Measurements from ENCODE around the gene SSR1.

Gene SSR1

DNA sequence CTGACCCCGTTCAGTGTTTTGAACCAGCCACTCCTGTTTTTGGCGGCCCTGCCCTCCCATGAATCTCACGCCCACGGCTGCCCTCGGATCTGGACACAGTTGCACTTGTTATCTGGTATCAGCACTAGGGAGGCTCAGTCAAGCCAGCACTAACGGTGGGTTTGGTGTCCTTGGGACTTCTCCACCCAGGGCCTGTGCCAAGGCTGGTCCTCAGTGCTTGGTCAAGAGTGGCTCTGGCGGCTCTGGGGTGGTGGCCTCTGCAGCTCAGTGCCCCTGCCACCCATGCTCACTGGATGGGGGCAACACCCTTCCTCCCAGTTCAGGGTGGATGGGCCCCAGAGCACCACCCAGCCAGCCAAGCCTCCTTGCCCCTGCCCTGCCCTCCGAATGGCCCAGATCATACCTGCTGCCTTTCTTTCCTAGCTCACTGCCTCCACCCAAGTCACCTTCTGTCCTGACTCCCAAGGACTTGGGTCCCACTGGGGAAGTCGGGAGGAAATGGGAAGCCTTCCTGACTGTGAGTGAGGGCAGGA lies 54.7 kb downstream of the SSR1 start:
- DNase-seq (ENCODE audit: low read depth, low spot score), result no peak

DNA sequence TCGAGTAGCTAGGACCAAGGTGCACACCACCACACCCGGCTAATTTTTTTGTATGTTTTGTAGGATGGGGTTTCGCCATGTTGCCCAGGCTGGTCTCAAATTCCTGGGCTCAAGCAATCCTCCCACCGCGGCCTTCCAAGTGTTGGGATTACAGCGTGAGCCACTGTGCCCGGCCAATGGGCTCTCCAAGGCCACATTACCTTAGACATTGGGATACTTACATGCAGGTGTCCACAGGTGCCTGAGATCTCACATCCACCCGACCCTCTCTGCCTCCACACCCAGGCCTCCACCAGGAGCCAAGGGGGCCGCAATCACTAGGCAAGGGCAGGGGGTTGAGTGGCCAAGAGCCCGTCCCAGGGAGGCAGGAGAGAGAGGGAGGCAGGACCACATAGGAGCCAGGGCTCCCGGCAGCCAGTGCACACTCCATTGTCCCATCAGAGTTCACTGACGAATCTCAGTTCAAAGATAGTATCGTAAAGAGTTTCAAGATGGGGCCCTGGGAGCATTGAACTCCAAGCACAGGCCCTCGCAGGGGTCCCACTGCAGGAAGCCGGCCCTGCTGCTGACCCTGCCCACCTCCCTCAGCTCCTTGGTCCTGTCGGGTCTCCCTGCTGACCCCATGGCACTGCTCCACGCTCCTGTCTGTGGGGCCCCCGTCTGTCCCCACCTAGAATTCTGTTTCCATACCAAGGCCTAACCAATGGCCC lies 55.3 kb downstream of the SSR1 start:
- DNase-seq (ENCODE audit: low read depth, low spot score), result no peak

DNA sequence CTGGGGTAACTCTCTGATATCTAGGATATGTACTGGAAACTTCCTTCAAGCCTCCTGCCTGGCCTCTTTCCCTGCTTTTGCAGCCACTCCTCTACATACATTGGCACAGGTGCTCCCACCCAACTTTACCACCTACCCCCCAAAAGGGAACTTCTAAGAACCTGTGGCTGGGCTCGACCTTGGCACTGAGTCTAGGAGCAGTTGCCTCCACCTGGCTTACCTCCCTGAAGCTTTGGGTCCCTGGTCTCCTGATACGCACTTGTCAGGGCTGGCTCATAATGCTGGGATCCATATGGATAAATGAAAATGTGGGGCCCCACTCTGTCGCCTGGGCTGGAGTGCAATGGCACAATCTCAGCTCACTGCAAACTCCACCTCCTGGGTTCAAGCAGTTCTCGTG lies 56.2 kb downstream of the SSR1 start:
- no peak for DNase-seq (ENCODE audit: low read depth, low spot score)

DNA sequence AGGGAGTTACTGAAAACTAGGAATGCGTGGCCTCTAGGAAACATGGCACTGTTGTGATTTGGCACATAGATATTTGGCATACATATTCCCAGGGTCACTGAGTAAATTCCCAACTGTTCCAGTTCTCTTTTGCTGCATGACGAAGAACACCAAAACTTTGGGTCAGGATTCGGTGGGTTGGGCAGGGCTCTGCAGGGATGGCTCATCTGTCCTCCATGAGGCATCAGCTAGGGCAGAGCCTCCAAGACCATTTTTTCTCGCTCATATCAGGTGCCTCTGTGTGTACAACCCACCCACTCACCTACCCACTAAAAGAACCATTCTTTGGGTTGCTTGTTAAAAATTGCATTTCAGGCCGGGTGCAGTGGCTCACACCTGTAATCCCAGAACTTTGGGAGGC lies 57.1 kb downstream of the SSR1 start:
- no peak for DNase-seq (ENCODE audit: low read depth, low spot score)

DNA sequence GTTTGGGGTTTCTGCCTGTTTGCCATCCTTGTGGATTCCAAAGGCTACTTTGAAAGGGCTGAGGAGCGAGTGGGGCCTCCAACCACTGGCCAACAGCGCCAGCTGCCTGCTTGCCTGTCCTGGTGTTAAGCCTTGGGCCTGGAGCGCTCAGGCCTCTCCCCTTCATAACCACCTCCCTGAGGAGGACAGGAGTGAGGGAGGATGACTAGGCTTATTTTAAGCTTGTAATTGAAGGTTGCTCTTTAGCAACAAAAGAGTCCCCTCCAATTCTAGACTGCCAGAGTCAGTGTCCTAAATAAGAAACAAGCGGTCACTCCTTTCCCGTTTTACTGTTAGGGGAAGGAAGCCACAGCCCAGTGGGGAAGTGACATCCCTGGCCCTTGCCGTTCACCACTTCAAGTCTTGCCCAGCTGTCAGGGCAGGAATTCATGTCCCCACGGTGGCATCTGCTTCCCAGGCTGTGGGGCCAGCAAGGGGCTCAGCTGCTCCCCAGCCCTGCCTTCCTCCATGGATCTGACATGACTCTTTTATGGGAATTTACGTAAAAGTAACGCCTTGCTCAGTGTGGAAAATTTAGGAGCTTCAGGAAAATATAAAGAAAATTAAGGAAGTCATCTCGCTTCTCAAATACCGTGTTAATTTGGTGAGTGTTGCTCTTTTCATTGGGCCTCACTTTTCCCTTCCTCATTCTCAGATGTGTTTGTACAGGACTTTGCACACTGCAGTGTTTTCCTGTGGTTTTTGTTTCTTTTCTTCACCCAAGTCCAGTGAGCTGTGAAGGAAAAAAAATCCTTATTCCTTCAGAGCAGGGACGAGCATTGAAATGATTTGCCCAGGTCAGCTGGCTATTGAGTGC lies 57.8 kb downstream of the SSR1 start:
- no peak for DNase-seq (ENCODE audit: low read depth, low spot score)

DNA sequence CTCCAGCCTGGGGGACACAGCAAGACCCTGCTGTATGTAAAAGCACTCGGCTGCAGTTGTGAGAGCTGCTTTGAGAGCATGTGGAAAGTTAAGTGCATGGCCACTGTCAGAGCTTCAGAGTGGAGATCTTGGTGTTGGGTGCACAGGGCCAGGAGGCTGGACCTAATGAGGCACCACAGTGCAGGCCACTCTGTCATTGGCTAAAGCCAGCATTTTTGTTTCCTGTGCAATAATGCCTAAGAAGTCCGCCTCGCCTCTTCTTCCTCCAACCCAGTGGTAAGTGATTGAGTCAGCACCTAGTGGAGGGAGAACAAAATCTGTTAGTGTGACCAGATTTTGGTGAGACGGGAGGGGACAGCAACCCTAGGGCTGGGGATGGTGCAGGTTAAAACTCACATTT lies 60.6 kb downstream of the SSR1 start:
- DNase-seq (ENCODE audit: low read depth, low spot score), result no peak

DNA sequence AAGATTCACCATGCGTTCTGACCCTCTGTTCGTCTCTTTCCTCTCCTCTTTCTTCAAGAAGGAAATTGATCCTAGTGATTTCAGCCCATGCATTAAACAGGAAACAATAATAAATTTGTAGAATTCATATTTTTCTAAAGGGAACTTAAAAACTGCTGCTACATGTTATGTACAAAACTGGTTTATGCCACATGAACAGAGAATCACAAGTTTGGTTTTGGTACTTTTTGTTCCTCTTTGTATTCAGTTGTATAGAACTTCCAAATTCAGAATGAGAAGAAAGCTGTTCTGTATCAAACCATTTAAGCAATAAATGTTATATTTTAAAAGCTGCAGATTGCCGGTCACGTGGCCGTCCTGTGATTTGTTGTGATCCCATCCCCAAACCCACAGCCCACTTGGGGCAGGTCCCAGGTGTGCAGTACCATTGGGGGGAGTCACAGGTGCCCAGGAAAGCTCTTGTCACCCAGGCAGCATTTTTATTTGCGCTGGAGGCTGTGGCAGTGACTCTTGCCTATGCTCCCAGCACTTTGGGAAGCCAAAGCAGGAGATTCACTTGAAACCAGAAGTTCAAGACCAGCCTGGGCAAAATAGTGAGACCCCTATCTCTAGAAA lies 61.2 kb downstream of the SSR1 start:
- no peak for DNase-seq (ENCODE audit: low read depth, low spot score)

DNA sequence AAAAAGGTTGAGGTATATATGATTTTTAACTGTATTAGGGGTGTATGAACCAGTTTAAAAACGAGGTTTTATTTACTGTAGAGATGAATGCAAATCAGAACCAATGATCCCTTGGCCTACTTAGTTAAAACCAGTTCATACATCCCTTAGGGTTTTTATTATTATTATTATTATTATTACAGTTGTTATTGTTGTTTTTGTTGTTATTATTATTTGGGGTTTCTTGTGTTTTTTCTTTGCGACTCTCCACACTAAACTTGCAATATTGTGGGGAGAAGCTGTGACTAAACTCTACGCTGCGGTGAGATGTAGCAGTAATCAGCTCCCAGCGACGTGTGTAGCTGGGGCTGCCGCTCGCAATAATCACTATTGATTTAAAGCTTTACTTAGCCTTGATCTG lies 62.2 kb downstream of the SSR1 start:
- no peak for DNase-seq (ENCODE audit: low read depth, low spot score)

DNA sequence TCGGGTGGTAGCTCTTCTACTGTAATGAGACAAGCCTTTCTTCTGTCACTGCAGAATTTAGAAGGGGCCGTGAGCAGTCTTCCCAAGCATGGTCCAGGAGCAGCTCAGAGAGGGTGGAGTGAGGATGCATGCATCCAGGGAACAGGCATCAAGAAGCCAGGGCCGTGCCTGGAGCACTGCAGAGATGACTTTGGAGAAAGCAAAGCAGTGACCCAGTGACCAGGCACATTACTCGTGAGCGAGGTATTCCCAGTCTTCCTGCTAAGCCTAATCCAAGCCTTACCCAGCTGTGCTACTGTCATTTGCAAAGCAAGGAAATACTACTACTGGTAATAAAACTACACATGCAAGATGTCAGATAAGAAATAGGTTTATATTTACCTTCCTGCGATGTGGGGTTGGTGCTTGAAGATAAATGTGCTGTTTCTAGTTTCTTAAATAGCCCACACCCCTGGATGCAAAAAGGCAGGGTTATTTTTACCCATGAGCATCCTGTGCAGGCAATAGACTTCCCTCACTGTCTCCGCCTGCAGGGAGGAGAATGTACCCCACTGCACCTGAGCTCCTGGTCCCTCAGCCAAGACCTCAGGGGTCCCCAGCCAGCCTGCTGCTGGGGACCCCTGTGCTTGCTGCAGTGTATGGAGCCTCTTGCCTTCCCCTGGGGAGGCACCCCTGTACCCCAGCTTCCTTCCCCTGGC lies 62.9 kb downstream of the SSR1 start:
- no peak for DNase-seq (ENCODE audit: low read depth, low spot score)

DNA sequence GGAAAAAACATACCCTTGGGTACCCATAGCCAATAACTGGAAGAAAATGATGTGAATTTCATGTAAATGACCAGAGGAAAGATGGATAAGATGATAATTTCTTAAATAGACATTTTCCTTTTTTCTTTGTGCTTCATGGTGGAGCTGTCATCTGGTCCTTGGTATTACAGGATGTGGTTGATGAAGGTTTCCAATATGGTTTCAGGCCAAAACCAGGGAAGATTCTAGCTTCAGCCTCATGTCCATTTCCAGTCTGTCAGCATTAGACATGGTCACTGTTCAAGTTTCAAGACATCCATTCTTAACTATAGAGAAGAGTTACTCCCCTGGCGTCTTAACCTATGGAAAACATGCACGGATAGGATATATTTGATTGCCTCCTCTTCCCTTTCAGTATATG lies 63.6 kb downstream of the SSR1 start:
- no peak for DNase-seq (ENCODE audit: low read depth, low spot score)

DNA sequence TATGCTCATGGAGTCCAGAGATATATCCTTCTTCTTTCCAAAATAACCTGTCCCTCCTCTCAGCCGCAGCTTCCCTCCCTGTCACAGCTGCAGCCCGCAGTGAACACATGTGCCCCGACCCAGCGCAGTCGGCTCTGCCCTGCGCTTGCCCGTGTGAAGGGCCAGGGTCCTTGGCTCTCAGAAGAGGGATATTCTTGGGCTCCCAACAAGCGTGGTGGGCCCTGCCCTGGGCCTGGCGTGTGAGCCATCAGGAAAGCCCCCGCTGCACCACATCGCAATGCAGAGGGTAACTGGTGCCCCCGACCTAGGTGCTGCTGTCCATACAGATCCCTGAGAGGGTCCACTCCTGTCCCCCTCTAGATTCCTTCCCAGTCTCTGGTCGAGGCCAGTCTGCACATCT lies 65.2 kb downstream of the SSR1 start:
- no peak for DNase-seq (ENCODE audit: low read depth, low spot score)

DNA sequence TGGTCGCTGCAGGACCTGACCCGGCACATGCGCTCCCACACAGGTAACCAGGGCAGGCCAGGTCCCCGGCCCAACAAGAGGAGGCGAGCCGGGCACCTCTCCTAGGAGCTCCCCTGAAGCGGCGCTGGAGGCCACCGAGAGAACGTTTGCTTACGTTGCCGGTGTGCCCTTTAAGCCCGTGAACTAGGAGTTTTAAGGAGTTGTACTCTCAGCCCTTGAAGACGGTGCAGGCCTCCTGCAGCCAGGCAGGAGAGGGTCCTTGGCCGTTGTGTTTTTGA lies 65.9 kb downstream of the SSR1 start:
- DNase-seq (ENCODE audit: low read depth, low spot score), result no peak

DNA sequence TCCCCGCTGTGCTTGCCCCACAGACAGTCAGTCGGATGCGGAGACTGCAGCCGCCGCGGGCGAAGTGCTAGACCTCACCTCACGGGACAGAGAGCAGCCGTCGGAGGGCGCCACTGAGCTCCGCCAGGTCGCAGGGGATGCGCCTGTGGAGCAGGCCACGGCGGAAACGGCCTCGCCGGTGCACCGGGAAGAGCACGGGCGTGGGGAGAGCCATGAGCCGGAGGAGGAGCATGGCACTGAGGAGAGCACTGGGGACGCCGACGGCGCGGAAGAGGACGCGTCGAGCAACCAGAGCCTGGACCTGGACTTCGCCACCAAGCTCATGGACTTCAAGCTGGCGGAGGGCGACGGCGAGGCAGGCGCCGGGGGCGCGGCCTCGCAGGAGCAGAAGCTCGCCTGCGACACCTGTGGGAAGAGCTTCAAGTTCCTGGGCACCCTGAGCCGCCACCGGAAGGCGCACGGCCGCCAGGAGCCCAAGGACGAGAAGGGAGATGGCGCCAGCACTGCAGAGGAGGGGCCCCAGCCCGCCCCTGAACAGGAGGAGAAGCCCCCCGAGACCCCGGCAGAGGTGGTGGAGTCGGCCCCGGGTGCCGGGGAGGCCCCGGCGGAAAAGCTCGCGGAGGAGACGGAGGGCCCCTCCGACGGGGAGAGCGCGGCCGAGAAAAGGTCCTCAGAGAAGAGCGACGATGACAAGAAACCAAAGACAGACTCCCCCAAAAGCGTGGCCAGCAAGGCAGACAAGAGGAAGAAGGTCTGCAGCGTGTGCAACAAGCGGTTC lies 66.4 kb downstream of the SSR1 start:
- no peak for DNase-seq (ENCODE audit: low read depth, low spot score)

DNA sequence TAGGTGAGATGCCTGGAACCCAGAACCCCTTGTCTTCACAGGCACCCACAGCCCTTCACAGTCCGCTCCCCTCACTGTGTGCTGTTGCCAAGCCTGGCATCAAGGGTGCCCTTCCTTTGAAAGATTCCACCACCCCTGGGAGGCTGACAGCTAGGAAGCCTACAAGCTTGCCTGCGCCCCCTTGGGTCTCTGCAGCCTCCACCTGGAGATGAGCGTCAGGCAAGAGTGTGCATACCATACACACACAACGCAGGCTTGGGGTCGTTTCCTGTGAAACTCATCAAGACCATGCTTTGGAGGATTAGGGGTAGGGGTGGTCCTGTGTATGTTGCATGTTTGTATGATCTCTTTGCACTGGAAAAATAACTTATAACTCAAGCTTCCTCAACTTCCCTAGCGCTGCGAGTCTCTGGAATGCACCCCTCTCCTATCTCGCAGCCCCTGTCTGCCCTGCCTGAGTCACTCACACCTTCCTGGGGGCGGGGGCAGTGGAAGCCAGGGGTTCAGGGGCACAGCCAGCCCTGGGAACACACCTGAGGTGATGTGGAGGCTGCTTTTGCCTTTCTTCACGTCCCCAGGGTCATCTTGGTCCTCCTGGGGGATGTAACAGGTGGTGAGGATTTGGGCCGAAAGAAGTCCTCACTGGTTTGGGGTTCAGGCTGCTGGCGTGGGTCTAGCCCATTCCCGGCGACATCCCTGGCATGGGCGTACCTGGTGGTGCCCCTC lies 67.2 kb downstream of the SSR1 start:
- no peak for DNase-seq (ENCODE audit: low read depth, low spot score)

DNA sequence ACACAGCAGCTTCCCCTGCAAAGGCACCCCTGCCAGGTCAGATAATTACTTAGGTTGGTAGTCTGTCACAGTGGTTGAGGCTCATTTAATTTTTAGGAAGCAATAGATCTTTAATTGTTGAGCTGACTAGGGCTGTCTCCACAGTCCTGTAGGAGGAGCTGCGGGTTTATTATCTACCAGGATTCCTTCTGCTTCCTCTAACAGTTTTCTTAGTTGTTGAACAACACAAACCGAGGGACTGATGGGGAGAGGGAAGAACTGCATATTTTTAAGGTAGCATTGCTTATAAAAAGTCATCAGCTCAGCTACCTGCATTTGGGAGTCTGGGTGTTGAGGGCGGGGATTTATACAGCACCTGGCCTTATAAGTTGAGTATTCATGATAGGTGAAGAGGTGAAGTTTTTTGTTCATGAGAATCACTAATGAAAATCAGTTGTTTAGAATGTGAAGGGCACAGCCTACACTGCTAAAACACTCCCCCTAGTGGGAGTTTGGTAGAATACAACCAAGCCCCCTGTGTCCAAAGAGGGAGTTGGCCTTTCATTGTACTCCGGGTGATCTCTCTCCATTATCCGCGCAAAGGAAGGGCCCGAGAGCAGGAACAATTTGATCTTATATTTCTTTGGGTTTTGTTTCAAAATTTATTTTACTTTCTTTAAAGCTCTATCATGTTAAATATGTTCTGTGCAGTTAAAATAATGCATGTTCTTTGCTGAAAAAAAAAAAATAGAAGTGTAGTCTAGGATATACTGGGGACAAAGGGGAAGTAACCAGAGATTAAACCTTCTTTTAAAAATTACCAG lies 69.6 kb downstream of the SSR1 start:
- no peak for DNase-seq (ENCODE audit: low read depth, low spot score)

DNA sequence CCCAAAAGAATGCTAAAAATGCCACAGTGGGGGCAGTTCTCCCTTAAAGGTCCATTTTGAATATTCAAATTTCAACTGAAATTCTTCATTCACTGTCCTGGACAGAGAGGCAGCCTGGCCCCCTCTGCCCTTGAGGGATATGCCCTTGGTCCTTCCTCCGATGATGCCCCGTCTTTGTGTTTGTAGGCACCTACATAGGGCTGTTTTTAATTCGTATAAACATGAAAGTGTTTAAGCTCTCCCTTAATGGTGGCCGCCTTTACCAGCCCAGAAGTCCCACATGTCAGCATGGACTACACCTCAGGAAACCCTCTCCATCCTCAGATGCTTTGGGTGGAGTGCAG lies 70.2 kb downstream of the SSR1 start:
- DNase-seq (ENCODE audit: low read depth, low spot score), result no peak

DNA sequence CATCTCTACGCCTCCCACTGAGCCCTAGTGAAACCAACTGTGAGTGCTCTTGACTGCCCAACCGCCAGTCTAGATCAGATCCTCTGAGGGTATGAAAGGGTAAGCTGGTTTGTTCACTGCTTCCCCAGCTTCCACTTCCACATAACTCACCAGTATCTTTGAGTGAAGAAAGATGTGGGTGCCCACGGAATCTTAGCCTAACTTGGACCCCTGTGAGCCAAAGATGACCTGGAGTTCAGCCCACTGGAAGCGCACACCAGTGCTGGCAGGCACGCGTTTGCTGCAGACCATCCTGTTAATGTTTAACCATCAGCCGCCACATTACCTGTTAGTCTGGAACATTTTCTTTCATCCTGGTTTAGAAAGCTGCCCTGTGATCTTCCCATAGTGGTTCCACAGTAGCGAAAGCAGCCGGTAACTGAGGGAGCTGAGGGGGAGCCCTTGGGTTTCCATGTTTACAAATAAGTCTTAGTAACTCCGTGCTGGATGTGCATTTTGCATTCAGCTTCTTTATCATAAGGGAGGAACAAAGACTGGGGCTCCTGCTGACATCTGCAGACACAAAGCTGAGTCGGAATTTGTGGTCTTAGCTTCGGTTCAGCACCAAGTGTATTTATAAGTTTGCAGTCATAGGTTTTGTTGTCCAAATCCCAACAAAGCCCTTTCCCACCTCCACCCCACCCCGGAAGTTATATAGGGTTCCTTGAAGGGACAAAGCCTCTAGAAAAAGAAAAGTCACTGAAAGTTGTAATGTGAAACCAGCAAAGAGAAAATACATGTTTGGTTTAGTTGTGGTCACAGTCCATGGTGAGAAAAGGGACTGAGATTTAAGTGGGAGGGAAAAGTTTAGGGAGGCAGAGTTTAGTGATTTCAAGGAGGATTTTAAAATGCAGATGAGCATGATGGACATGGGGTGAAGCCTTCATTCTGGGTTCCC lies 71.0 kb downstream of the SSR1 start:
- no peak for DNase-seq (ENCODE audit: low read depth, low spot score)

DNA sequence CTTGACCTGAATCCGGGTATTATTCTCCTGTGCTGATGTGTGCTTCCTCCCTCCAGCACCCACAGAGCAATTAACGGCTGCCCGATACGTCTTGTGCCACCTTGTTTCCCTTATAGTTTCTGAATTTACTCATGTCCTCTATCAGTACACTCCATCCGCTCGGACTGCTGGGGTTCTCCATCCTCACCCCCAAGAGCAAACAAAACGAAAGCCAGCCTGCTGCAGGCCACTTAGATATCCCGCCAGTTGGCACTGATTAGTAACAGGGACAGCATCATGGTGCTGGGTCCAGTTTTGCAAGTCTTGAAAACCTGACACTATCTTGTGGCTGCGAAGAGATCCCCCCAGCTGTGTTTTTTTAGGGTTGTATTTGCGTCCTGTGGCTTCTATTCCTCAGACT lies 71.8 kb downstream of the SSR1 start:
- DNase-seq (ENCODE audit: low read depth, low spot score), result no peak

DNA sequence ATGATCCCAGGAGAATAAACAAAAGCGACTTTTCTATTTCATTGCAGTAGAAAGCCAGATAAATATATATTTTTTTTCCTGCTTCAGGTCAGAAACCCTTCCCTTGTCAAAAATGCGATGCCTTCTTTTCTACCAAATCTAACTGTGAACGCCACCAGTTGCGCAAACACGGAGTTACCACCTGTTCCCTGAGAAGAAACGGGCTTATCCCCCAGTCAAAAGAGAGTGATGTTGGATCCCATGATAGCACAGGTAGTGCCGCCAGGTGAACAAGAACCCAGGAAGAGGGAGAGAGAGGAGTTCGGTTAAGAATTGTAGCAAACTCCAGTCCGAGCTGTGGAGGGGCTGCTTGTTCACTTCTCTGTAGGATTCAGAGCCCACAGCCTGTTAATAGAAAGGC lies 72.6 kb downstream of the SSR1 start:
- DNase-seq (ENCODE audit: low read depth, low spot score), result no peak
